ENCODE measurements around the gene PRDM2. TPM values are rescaled to one million over a fixed set of nuclear protein-coding genes. Genes with fewer than 3 reads are reported as not detected.

The PRDM2 gene
- polyA plus RNA-seq, 1 donor from 2014 or later = 50.3 TPM

- H3K4me3 Mint-ChIP-seq = peak overlapping the region in 1 of 4 donors; percentile 15
- peaks cover 64 to 78% (median 71%) of the 10 kb centered on the region in 3 donors for H3K4me1 Mint-ChIP-seq
- peak overlapping the region in 2 of 3 donors; percentile 16 to 18 for H3K27ac Mint-ChIP-seq
- H3K27me3 Mint-ChIP-seq = no peaks in the 10 kb centered on the region
- H3K9me3 Mint-ChIP-seq = no peaks in the 10 kb centered on the region
- H3K36me3 Mint-ChIP-seq = no peaks in the 10 kb centered on the region
Measured at GRCh38 chr1:13757693-13758092, 57.7 kb downstream of the PRDM2 start.

DNA sequence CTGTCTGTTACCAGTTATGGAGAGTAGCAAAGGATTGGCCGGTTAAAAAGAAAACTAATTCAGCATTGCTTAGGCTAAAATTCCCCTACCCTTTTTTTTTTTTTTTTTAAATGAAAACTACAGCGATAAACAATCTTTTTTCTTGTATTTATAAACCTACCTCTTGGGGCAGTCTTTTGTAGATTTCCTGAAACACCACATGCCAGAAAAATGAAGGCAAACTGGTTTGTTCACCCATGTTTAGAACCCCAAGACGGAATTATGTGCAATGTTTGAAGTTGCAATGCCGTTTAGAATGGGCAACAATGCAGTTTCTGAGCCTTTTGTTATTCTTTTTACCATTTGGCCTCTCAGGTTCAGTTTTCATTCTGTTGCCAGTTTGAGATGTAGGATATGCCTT lies 59.1 kb downstream of the PRDM2 start:
- Mint-ChIP-seq H3K4me3 (peak overlapping the region in 2 of 4 donors; percentile 50), H3K36me3 (peaks cover 2% of the 10 kb centered on the region), H3K9me3 (no peaks in the 10 kb centered on the region), H3K27me3 (no peaks in the 10 kb centered on the region), H3K27ac (no peak overlapping the region), H3K4me1 (peaks cover 63 to 77% (median 74%) of the 10 kb centered on the region in 3 donors)

DNA sequence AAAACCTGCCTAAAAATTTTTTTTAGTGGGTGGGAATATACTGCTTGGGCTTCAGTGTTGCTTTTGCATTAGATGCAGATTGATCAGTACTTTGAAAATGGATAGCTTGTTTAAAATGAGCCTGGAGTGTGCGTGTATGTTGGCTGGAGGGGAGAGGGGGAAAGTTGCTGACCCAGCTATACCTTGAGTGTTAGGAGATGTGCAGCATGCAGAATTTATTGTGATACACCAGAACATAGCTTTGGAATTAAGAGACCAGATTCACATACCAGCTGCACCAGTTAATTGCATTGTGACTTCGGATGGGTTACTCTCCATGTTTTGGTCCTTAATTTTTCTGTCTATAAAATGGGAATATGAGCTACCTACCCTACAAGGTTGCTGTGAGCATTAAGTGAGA lies 60.4 kb downstream of the PRDM2 start:
- peak overlapping the region in 2 of 3 donors; percentile 61 to 76 for H3K27ac Mint-ChIP-seq

DNA sequence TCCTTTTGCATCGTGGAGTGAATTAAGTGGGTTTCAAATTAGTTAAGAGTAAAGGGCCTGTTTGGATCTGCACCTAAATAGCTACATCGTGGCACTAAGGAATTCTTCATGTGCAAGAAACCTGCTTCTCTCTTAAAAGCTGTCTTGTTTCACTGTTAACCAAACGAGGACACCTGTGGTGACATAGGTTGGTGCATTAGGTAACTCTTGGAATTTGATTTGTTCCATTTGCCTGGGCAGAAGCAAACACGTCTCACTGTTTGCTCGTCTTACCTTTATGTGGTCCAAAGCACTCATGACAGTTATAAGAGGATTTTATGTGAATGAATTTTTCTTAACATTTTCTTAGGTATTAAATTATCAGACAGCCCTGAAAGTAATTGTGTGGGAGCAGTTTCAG lies 60.9 kb downstream of the PRDM2 start:
- Mint-ChIP-seq H3K36me3 (peaks cover 2% of the 10 kb centered on the region), H3K9me3 (no peaks in the 10 kb centered on the region), H3K27ac (peak overlapping the region; percentile 21 to 76 (median 61)), H3K27me3 (no peaks in the 10 kb centered on the region), H3K4me1 (peaks cover 64 to 78% (median 77%) of the 10 kb centered on the region in 3 donors), H3K4me3 (peak overlapping the region in 1 of 4 donors; percentile 29)

More for the DNA sequence above, 60.4 kb downstream of the PRDM2 start:
- Mint-ChIP-seq H3K36me3 (peaks cover 2% of the 10 kb centered on the region), H3K4me3 (peak overlapping the region in 1 of 4 donors; percentile 29), H3K27me3 (no peaks in the 10 kb centered on the region), H3K9me3 (no peaks in the 10 kb centered on the region), H3K4me1 (peaks cover 62 to 76% (median 76%) of the 10 kb centered on the region in 3 donors)

DNA sequence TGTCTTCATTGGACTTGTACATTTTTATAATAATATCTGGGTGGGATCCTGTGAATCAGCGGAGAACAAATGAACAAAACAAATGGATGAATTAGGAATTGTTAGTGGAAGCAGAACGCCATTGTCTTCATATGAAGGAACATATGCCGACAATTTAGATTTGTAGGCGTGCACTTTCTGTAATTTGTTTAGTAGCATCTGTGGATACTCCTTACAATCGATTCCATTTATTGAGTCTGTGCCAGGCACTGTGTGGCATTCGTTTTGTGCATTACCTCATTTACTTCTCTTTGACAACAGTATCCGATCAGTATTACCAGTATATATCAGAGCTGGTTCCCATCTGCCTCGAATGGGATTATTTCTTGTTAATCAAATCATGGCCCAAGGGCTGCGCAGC lies 61.9 kb downstream of the PRDM2 start:
- H3K9me3 Mint-ChIP-seq = no peaks in the 10 kb centered on the region
- peak overlapping the region in 1 of 4 donors; percentile 58 for H3K4me3 Mint-ChIP-seq
- peak overlapping the region; percentile 21 to 89 (median 61) for H3K27ac Mint-ChIP-seq
- H3K4me1 Mint-ChIP-seq = peaks cover 59 to 80% (median 77%) of the 10 kb centered on the region in 3 donors
- H3K36me3 Mint-ChIP-seq = peaks cover 2% of the 10 kb centered on the region
- no peaks in the 10 kb centered on the region for H3K27me3 Mint-ChIP-seq

DNA sequence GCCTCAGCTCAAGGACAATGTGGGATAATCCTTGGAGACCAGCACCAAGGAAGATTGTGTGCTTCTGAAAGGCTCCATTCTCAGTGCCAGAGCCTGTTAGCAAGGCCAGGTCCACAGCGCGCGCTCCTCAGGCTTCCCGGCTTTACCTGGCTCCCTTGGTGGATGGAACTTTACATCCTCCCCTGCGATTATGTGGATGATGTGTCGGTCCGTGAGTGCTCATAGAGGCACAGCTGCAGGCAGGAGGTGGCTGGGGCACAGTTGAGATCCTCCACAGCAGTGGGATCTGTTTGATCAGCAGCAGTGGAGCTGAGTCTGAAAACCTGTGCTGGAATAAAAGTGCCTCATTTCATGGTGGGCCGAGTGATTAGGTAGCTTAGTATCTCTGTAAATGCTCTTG lies 62.7 kb downstream of the PRDM2 start:
- Mint-ChIP-seq H3K4me1 (peaks cover 54 to 73% (median 72%) of the 10 kb centered on the region in 3 donors), H3K4me3 (peak overlapping the region in 3 of 4 donors; percentile 16 to 74 (median 67)), H3K9me3 (no peaks in the 10 kb centered on the region), H3K27me3 (no peaks in the 10 kb centered on the region), H3K36me3 (peaks cover 2% of the 10 kb centered on the region), H3K27ac (peak overlapping the region; percentile 61 to 89 (median 63))

DNA sequence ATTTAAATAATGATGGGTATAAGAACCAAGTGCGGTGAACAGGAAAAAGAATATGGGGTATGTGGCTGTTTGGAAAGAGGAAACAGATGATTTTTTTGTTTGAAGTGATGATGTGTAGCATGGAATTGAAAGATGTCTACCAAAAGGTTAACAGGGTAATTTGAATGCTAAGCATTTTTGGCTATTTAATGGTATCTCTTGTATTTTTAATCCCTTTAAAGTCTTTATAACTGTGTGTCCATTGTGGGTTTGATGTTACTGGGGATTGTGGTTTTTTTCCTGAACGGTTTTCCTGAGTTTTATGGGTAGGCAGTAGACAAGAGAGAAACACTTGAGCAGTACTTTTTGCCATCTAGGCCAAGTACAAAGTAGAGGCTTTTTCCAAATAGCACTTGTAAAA lies 63.2 kb downstream of the PRDM2 start:
- H3K4me1 Mint-ChIP-seq = peaks cover 50 to 69% (median 68%) of the 10 kb centered on the region in 3 donors
- peak overlapping the region in 3 of 4 donors; percentile 16 to 67 (median 19) for H3K4me3 Mint-ChIP-seq
- peak overlapping the region; percentile 61 to 89 (median 63) for H3K27ac Mint-ChIP-seq
- no peaks in the 10 kb centered on the region for H3K9me3 Mint-ChIP-seq
- peaks cover 2% of the 10 kb centered on the region for H3K36me3 Mint-ChIP-seq
- no peaks in the 10 kb centered on the region for H3K27me3 Mint-ChIP-seq

DNA sequence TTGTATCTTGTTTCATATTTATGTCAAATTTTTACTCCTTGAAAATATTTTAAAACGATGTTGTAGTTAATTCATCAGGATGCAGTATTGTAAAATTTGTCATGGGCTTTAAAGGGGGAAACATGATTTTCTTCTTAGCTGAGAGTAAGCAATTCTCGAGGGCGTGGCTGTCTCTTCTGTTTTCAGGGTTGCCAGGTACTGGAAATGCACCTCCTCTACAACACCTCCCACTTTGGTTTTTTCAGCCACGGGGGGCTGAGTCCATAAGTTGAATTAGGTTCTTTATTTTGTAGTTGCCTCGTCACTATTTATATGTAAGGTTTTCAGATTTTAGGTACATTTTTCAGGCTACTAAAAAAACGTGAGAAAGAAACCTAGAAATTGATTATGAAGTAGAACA lies 64.0 kb downstream of the PRDM2 start:
- Mint-ChIP-seq H3K27ac (peak overlapping the region; percentile 24 to 89 (median 61)), H3K27me3 (no peaks in the 10 kb centered on the region)

DNA sequence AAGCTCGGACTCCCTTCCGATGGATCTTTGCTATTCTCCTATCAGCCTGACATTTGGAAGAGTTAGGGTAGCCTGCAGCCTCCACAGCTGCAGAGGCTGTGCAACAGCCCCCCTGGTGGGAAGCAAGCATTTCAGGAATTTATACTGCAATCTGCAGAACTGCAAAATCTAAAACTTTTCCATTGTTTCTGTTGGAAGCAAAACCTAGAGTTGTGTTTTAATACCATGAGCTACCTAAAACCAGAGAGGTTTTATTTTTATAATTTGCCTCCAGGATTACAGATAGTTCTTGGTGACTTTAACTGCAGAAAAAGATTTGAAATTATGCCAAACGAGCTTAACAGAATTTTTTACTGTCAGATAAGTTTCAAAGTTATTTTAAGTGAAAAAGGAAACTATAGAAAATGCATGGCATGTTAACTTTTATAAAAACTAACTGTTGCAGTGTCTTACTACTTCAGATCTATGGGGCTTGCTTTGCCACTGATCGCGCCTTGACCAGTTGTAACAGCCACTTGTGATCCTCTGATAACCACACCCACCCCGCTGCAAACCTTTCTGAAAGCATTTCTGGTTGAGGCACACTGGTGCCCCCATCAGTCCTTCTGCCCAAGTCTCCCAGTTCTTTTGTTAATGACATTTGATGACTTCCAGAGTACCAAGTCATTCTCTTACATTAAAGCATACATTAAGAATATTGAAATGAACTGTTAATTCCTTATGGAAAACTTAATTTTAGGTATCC lies 64.8 kb downstream of the PRDM2 start:
- Mint-ChIP-seq H3K27me3 (no peaks in the 10 kb centered on the region), H3K27ac (peak overlapping the region; percentile 24 to 89 (median 80)), H3K9me3 (no peaks in the 10 kb centered on the region), H3K4me3 (peak overlapping the region in 2 of 4 donors; percentile 9 to 15), H3K36me3 (peaks cover 2% of the 10 kb centered on the region), H3K4me1 (peaks cover 58 to 77% (median 69%) of the 10 kb centered on the region in 3 donors)

More for the DNA sequence above, 64.0 kb downstream of the PRDM2 start:
- Mint-ChIP-seq H3K9me3 (no peaks in the 10 kb centered on the region), H3K36me3 (peaks cover 2% of the 10 kb centered on the region), H3K4me1 (peaks cover 53 to 76% (median 71%) of the 10 kb centered on the region in 3 donors), H3K4me3 (peak overlapping the region in 3 of 4 donors; percentile 14 to 79 (median 51))

DNA sequence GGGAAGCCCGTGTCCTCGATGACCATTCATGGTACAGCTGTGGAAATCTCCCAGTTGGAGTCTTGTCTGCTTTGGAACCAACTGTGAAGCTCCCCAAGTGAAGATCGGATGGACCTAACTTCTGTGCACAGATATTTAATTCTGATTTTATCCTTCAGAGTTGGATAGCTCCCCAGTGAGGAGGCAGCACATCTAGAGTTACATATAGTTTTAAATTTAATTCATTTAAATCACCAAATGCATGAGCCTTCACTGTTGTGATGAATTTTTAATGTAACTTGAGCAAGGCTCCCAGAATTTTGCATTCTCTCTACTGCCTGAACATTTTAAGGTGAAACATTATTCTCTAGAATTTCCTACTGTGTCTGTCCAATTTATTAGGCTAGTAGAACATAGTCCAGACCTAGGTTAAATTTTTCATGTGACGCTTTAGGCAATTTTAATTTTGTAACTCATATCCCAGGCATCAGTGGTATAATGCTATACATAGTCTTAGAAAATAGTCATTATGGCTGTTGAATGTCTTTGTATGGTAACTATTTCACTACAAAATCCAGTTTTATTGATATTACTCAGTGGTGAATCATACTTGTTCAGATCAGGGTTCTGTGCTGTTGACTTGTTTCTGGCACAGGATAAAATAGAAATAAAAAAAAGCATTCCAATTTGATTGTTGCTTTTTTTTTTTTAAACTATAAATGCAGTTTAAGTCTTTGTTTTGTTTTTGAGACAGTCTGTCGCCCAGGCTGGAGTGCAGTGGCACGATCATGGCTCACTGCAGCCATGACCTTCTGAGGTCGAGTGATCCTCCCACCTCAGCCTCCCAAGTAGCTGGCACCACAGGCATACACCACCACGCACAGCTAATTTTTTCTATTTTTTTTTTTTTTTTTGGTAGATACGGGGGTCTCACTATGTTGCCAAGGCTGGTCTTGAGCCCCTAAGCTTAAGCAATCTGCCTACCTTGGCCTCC lies 66.9 kb downstream of the PRDM2 start:
- Mint-ChIP-seq H3K4me3 (peak overlapping the region in 1 of 4 donors; percentile 65), H3K9me3 (no peaks in the 10 kb centered on the region), H3K27ac (peak overlapping the region in 2 of 3 donors; percentile 53 to 82), H3K4me1 (peaks cover 56 to 68% (median 62%) of the 10 kb centered on the region in 3 donors), H3K27me3 (no peaks in the 10 kb centered on the region), H3K36me3 (peaks cover 5% of the 10 kb centered on the region)

GRCh38 chr1:13769212-13769611 lies 69.2 kb downstream of the PRDM2 start:
- H3K27ac Mint-ChIP-seq = peak overlapping the region; percentile 86 to 92 (median 90)
- peaks cover 41 to 59% (median 49%) of the 10 kb centered on the region in 3 donors for H3K4me1 Mint-ChIP-seq
- H3K36me3 Mint-ChIP-seq = peaks cover 6% of the 10 kb centered on the region
- H3K27me3 Mint-ChIP-seq = no peaks in the 10 kb centered on the region
- peak overlapping the region in 3 of 4 donors; percentile 2 to 86 (median 62) for H3K4me3 Mint-ChIP-seq
- H3K9me3 Mint-ChIP-seq = no peaks in the 10 kb centered on the region

DNA sequence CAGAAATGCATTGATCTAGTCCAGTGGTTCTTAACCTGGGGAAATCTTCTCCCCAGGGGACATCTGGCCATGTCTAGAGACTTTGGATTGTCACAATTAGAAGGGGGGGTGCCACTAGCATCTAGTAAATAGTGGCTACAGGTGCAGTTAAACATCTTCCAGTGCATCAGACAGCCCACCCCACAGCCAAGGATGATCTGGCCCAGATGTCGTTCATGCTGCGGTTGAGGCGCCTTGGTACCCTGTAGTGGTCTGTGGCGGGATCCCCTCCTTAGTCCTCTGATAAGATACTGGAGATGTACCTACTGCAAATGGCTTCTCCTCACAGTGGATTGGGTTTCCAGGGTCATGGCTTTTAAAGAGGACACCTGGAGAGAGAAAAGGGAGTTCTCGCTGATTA lies 69.8 kb downstream of the PRDM2 start:
- peak overlapping the region in 1 of 4 donors; percentile 62 for H3K4me3 Mint-ChIP-seq
- peaks cover 6% of the 10 kb centered on the region for H3K36me3 Mint-ChIP-seq
- H3K4me1 Mint-ChIP-seq = peaks cover 38 to 53% (median 45%) of the 10 kb centered on the region in 3 donors
- no peaks in the 10 kb centered on the region for H3K9me3 Mint-ChIP-seq
- H3K27ac Mint-ChIP-seq = peak overlapping the region in 1 of 3 donors; percentile 86
- H3K27me3 Mint-ChIP-seq = no peaks in the 10 kb centered on the region

- no peaks in the 10 kb centered on the region for H3K27me3 Mint-ChIP-seq
- peak overlapping the region in 1 of 4 donors; percentile 32 for H3K4me3 Mint-ChIP-seq
- H3K4me1 Mint-ChIP-seq = peaks cover 32 to 48% (median 40%) of the 10 kb centered on the region in 3 donors
- H3K27ac Mint-ChIP-seq = peak overlapping the region in 2 of 3 donors; percentile 1 to 5
- H3K36me3 Mint-ChIP-seq = peaks cover 6% of the 10 kb centered on the region
- H3K9me3 Mint-ChIP-seq = no peaks in the 10 kb centered on the region
Measured at GRCh38 chr1:13770743-13771142, 70.8 kb downstream of the PRDM2 start.

DNA sequence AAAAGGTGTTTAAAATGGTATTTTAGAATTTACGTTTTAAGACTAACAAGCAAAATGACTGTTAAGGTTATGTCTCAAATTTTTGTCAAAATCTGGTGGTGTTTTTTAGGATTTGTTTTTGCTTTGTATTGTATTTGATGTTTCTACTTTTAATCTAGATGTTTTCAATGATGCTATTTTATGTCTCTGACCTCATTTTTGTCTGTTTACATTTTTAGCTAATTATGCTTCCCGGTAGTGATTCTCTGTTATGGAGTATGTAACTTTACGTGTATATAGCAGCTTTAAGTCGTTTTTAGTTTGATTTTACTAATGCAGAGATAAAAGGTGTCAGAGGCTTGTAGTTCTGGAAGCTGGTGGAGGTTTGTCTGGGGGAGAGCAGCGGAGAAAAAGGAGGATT lies 71.8 kb downstream of the PRDM2 start:
- Mint-ChIP-seq H3K27me3 (no peaks in the 10 kb centered on the region), H3K4me1 (peaks cover 29 to 38% (median 31%) of the 10 kb centered on the region in 3 donors), H3K4me3 (peak overlapping the region in 1 of 4 donors; percentile 23), H3K9me3 (no peaks in the 10 kb centered on the region), H3K36me3 (peaks cover 6% of the 10 kb centered on the region), H3K27ac (peak overlapping the region in 2 of 3 donors; percentile 5 to 6)
